ENCODE data around the gene SLC16A5. TPM values are rescaled to one million over a fixed set of nuclear protein-coding genes. Genes with fewer than 3 reads are reported as not detected.
A peak's percentile ranks its signal among the peaks of the same experiment; 100 is the strongest.

Gene SLC16A5
- total RNA-seq, 2 donors from 2014 or later: 28.8 to 54.0 TPM

GRCh38 chr17:75061618-75062017 lies 26.1 kb upstream of the SLC16A5 start:
- Histone ChIP-seq H3K27me3 (ENCODE audit: control insufficient read depth, insufficient read depth, low read length, poor library complexity, severe bottlenecking) (no peaks in the 10 kb centered on the region), H3K9ac (ENCODE audit: extremely low read depth, low read length, poor library complexity, severe bottlenecking) (no peak overlapping the region), H3K9me3 (ENCODE audit: control insufficient read depth, low read length) (no peaks in the 10 kb centered on the region), H3K4me3 (ENCODE audit: low read length) (no peak overlapping the region), H3K36me3 (ENCODE audit: control insufficient read depth, insufficient read depth, low read length) (peaks cover 67% of the 10 kb centered on the region), H3K4me1 (ENCODE audit: control insufficient read depth, insufficient read depth, low read length) (peaks cover 8% of the 10 kb centered on the region), H3K27ac (ENCODE audit: low read depth, low read length) (no peak overlapping the region)
- H3K27ac Mint-ChIP-seq: no peak overlapping the region
- no peak for TF ChIP-seq CTCF (conservative IDR thresholded peaks at IDR 0.05)
- H3K27me3 Mint-ChIP-seq (ENCODE audit: insufficient read depth): no peaks in the 10 kb centered on the region
- DNase-seq: no peak
- peaks cover 67% of the 10 kb centered on the region for H3K36me3 Mint-ChIP-seq (ENCODE audit: low read depth)
- 93 to 94% methylated on average over 8 of the region's 8 CpGs for WGBS, 2 experiments (ENCODE audit: insufficient coverage in 1 of 2, insufficient read length in 1 of 2)
- H3K4me1 Mint-ChIP-seq: peaks cover 13% of the 10 kb centered on the region
- no peaks in the 10 kb centered on the region for H3K9me3 Mint-ChIP-seq
- no peak overlapping the region for H3K4me3 Mint-ChIP-seq

DNA sequence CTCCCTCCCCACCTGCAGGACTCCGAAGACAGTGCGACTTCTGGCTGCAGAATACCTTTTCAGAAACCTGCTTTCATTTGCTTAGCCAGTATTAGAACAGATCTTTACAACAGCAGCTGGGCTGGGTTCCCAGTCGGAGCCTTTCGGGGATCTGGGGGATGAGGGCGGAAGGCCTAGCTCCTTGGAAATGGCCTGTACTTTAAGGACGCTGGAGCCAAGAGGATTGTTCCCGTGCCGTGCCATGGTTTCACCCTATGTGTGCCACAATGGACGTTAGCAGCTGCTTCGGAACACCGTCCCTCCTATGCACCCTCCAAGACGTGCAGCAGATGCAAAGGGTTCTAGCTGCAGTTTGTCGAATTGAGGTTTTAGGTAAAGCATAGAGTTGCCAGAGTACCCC lies 24.6 kb upstream of the SLC16A5 start:
- H3K9me3 ChIP-seq (ENCODE audit: control insufficient read depth, low read length): no peaks in the 10 kb centered on the region
- no peak overlapping the region for H3K9ac ChIP-seq (ENCODE audit: extremely low read depth, low read length, poor library complexity, severe bottlenecking)
- H3K27me3 ChIP-seq (ENCODE audit: control insufficient read depth, insufficient read depth, low read length, poor library complexity, severe bottlenecking): no peaks in the 10 kb centered on the region
- Mint-ChIP-seq H3K9me3 (no peaks in the 10 kb centered on the region), H3K27me3 (ENCODE audit: insufficient read depth) (no peaks in the 10 kb centered on the region), H3K4me3 (no peak overlapping the region), H3K4me1 (peaks cover 13% of the 10 kb centered on the region), H3K27ac (peak overlapping the region; percentile 66), H3K36me3 (ENCODE audit: low read depth) (peaks cover 62% of the 10 kb centered on the region)
- H3K4me1 ChIP-seq (ENCODE audit: control insufficient read depth, insufficient read depth, low read length): peaks cover 8% of the 10 kb centered on the region
- no peak overlapping the region for H3K4me3 ChIP-seq (ENCODE audit: low read length)
- H3K36me3 ChIP-seq (ENCODE audit: control insufficient read depth, insufficient read depth, low read length): peaks cover 58% of the 10 kb centered on the region
- H3K27ac ChIP-seq (ENCODE audit: low read depth, low read length): no peak overlapping the region
- TF ChIP-seq CTCF (conservative IDR thresholded peaks at IDR 0.05): no peak
- WGBS, 2 experiments (ENCODE audit: insufficient coverage in 1 of 2, insufficient read length in 1 of 2): 94% methylated on average over 12 to 13 of the region's 13 CpGs
- no peak for DNase-seq

DNA sequence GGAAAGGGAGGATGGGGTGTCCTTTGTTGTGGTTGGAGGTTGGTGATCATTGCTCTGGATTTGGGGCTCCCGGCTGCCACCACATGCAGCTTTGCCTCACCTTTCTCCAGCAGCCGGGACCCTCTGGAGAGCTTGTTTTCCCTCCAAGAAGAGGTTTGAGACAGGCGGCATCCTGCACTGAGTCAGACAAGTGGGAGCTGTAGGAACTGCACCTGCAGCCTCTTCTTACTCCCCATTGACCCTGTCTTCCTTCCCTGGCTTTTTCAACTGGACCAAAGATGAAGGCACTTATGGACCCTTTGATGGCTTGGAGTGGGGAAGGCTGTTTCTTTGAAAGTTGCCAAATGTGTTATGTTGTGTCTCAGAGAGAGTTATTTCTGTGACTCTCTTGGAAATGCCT lies 24.1 kb upstream of the SLC16A5 start:
- no peak overlapping the region for H3K4me3 ChIP-seq (ENCODE audit: low read length)
- H3K36me3 Mint-ChIP-seq (ENCODE audit: low read depth): peaks cover 62% of the 10 kb centered on the region
- peaks cover 13% of the 10 kb centered on the region for H3K4me1 Mint-ChIP-seq
- peaks cover 58% of the 10 kb centered on the region for H3K36me3 ChIP-seq (ENCODE audit: control insufficient read depth, insufficient read depth, low read length)
- peaks cover 8% of the 10 kb centered on the region for H3K4me1 ChIP-seq (ENCODE audit: control insufficient read depth, insufficient read depth, low read length)
- TF ChIP-seq CTCF (conservative IDR thresholded peaks at IDR 0.05): peak; percentile 38
- peak overlapping the region; percentile 56 for H3K27ac Mint-ChIP-seq
- no peaks in the 10 kb centered on the region for H3K9me3 Mint-ChIP-seq
- no peaks in the 10 kb centered on the region for H3K9me3 ChIP-seq (ENCODE audit: control insufficient read depth, low read length)
- no peak overlapping the region for H3K27ac ChIP-seq (ENCODE audit: low read depth, low read length)
- no peak overlapping the region for H3K9ac ChIP-seq (ENCODE audit: extremely low read depth, low read length, poor library complexity, severe bottlenecking)
- no peaks in the 10 kb centered on the region for H3K27me3 Mint-ChIP-seq (ENCODE audit: insufficient read depth)
- no peak for DNase-seq
- no peaks in the 10 kb centered on the region for H3K27me3 ChIP-seq (ENCODE audit: control insufficient read depth, insufficient read depth, low read length, poor library complexity, severe bottlenecking)
- 90 to 98% methylated on average over 2 to 3 of the region's 3 CpGs for WGBS, 2 experiments (ENCODE audit: insufficient coverage in 1 of 2, insufficient read length in 1 of 2)
- H3K4me3 Mint-ChIP-seq: no peak overlapping the region

All from endodermal cell (in vitro differentiated cells).